HEK293 (cell line): ENCODE data around the gene PPFIA3.

ENCODE experiments used
- GLIS1 ChIP-seq: fragments of 450-650 bp; formaldehyde crosslinking; IDR thresholded peaks from 2 replicates; pipeline ENCODE4 v1.5.1; 2016; ENCODE audit warnings: missing biosample characterization, missing genetic modification characterization
- OVOL3 ChIP-seq: fragments of 450-650 bp; formaldehyde crosslinking; IDR thresholded peaks from 2 replicates; pipeline ENCODE4 v1.5.1; 2016; ENCODE audit warnings: missing biosample characterization, missing genetic modification characterization
- PRDM10 ChIP-seq: fragments of 450-650 bp; formaldehyde crosslinking; IDR thresholded peaks from 2 replicates; pipeline ENCODE4 v1.5.1; 2016; ENCODE audit warnings: missing biosample characterization, missing genetic modification characterization
- PRDM6 ChIP-seq: fragments of 450-650 bp; formaldehyde crosslinking; IDR thresholded peaks from 2 replicates; pipeline ENCODE4 v1.5.1; 2017; ENCODE audit warnings: missing biosample characterization, missing genetic modification characterization
- SP2 ChIP-seq: fragments of 450-650 bp; formaldehyde crosslinking; IDR thresholded peaks from 2 replicates; pipeline ENCODE4 v1.5.1; 2016; ENCODE audit warnings: missing biosample characterization, missing genetic modification characterization
- TSHZ1 ChIP-seq: fragments of 450-650 bp; formaldehyde crosslinking; IDR thresholded peaks from 2 replicates; pipeline ENCODE4 v1.5.1; 2016; ENCODE audit warnings: missing biosample characterization, missing genetic modification characterization, borderline replicate concordance
- ZBTB10 ChIP-seq: fragments of 450-650 bp; formaldehyde crosslinking; IDR thresholded peaks from 2 replicates; pipeline ENCODE4 v1.5.1; 2016; ENCODE audit warnings: missing biosample characterization, missing genetic modification characterization
- ZBTB11 ChIP-seq: fragments of 450-650 bp; formaldehyde crosslinking; conservative IDR thresholded peaks from 2 replicates; pipeline ENCODE4 v1.5.1; 2016; ENCODE audit warnings: low read depth, missing biosample characterization, missing genetic modification characterization
- ZBTB26 ChIP-seq: fragments of 450-650 bp; formaldehyde crosslinking; optimal IDR thresholded peaks from 2 replicates; pipeline ENCODE3; 2016; ENCODE audit warnings: missing biosample characterization, mild to moderate bottlenecking, missing genetic modification characterization
- ZBTB6 ChIP-seq: fragments of 450-650 bp; formaldehyde crosslinking; IDR thresholded peaks from 2 replicates; pipeline ENCODE4 v1.5.1; 2017; ENCODE audit warnings: missing biosample characterization, missing genetic modification characterization
- ZNF335 ChIP-seq: fragments of 450-650 bp; formaldehyde crosslinking; conservative IDR thresholded peaks from 2 replicates; pipeline ENCODE4 v1.5.1; 2016; ENCODE audit warnings: missing biosample characterization, missing genetic modification characterization
- ZNF580 ChIP-seq: fragments of 450-650 bp; formaldehyde crosslinking; IDR thresholded peaks from 2 replicates; pipeline ENCODE4 v1.5.1; 2016; ENCODE audit warnings: missing biosample characterization, missing genetic modification characterization
- ZNF654 ChIP-seq: fragments of 450-650 bp; formaldehyde crosslinking; IDR thresholded peaks from 2 replicates; pipeline ENCODE4 v1.5.1; 2016; ENCODE audit warnings: low read depth, missing biosample characterization, missing genetic modification characterization
- ZNF792 ChIP-seq: fragments of 450-650 bp; formaldehyde crosslinking; IDR thresholded peaks from 2 replicates; pipeline ENCODE4 v1.5.1; 2016; ENCODE audit warnings: missing biosample characterization, missing genetic modification characterization
- ZNF843 ChIP-seq: fragments of 450-650 bp; formaldehyde crosslinking; IDR thresholded peaks from 2 replicates; pipeline ENCODE4 v1.5.1; 2016; ENCODE audit warnings: missing biosample characterization, missing genetic modification characterization
- ZSCAN30 ChIP-seq: fragments of 450-650 bp; IDR thresholded peaks from 2 replicates; pipeline ENCODE4 v1.5.1; 2018; ENCODE audit warnings: missing biosample characterization, mild to moderate bottlenecking, missing genetic modification characterization, moderate library complexity

The PPFIA3 gene

GRCh38 chr19:49157445-49158224 is 38.3 kb downstream of the PPFIA3 start, which contains the start of gene TRPM4 (continued):
- TF ChIP-seq ZBTB6: peak; percentile 77
- 0 out of 2 replicates have a peak, but pooled peaks have one; percentile 19 for TF ChIP-seq ZNF580 (tag by site-specific recombination)
- TF ChIP-seq OVOL3 (tag by site-specific recombination): 0 out of 2 replicates have a peak, but pooled peaks have one; percentile 30
- TF ChIP-seq ZNF335 (tag by site-specific recombination): peak; percentile 83
- TF ChIP-seq PRDM10: peak; percentile 43; the same call in 1 of the 2 replicates
- peak; percentile 87 for TF ChIP-seq SP2
- peak; percentile 56; the same call in 1 of the 2 replicates for TF ChIP-seq ZBTB10 (tag by site-specific recombination)
- TF ChIP-seq PRDM6 (tag by site-specific recombination): no peak
- TF ChIP-seq ZNF792 (tag by site-specific recombination): 0 out of 2 replicates have a peak, but pooled peaks have one; percentile 8
- TF ChIP-seq ZSCAN30 (tag by site-specific recombination): 0 out of 2 replicates have a peak, but pooled peaks have one; percentile 29
- TF ChIP-seq ZNF843 (tag by site-specific recombination): peak; percentile 13; the same call in 1 of the 2 replicates
- peak; percentile 39; the same call in 1 of the 2 replicates for TF ChIP-seq ZBTB11 (tag by site-specific recombination)
- TF ChIP-seq ZBTB26 (tag by site-specific recombination): peak; percentile 55
- TF ChIP-seq TSHZ1 (tag by site-specific recombination): no peak
- TF ChIP-seq GLIS1 (tag by site-specific recombination): peak; percentile 95
- TF ChIP-seq ZNF654: no peak
